HG03342 (cell line): Measurements from ENCODE around the gene NKX1-1.
"Not testable (repeated sequence)": the region's sequence is repeated elsewhere in the genome, so short reads cannot be mapped to it uniquely, and the experiment has no call there.

Source experiments
- ATAC-seq: cut with Tn5 transposase; IDR thresholded peaks from one replicate; pipeline ENCODE4 v1.9.1; 2021; ENCODE audit warnings: mild to moderate bottlenecking, moderate library complexity; ENCODE audit not compliant: unreplicated experiment

NKX1-1 gene

DNA sequence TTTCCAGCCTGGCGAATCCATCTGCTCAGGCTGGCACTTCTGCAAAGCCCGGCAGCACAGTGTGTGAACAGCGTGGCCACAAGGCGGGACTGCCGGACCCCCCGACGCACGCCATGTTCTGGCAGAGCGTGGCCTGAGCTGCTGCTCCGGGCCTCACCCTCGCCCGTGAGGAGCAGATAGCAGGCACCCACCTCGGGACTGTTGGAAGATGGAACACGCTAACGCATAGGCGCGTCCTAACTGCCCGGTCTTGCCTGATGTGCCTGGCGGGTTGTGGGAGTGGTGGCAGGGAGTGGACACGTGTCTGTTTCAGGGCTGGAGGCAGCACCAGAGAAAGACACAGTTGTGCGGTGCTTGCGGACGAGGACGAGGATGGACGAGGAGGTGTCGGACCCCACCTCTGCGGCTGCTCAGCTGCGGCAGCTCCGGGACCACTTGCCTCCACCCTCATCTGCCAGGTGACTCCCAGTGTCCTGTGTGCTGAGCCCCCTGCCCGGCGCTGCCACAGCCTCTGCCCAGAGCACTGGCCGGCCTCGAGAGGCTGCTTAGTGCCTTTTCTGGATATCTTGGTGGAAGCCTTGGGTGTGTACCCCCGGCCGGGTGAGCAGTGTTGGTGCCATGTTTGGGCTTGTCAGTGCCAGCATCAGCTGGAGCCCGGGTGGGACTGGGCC is 31.1 kb downstream of the NKX1-1 start:
- ATAC-seq: no peak

DNA sequence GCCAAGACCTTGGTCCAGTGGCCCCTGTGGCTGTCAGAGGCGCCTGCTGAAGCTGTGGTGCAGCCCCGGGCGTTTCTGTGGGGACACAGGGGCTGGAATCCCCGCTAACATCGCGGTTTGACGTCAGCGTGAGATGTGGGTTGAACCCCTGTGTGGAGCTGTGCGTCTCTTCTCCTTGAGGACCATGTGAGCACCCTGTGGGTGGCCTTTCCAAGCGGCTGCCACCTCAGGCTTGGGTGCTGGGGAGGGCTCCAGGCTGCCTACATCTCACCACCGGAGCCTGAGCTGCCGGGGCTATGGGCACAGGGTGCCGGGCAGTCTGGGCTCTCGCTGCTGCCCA is 31.6 kb downstream of the NKX1-1 start:
- no peak for ATAC-seq

- no peak for ATAC-seq
These were observed 32.1 kb downstream of the NKX1-1 start for GRCh38 chr4:1373892-1374705.

DNA sequence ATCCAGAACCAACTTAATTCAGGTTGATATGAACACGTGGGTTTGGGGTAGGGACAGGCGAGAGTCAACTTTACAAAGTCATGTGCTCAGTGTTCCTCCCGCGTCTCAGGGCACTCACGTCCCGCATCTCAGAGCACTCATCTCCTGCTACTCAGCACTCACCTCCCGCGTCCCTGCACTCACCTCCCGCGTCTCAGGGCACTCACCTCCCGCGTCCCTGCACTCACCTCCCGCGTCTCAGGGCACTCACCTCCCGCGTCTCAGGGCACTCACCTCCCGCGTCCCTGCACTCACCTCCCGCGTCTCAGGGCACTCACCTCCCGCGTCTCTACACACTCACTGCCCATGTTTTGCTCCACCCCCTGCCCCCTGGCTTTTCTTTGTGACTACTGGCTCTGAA is 33.7 kb downstream of the NKX1-1 start:
- ATAC-seq: not testable (repeated sequence)

GRCh38 chr4:1371176-1372165 is 34.8 kb downstream of the NKX1-1 start:
- no peak for ATAC-seq

GRCh38 chr4:1370321-1371124 is 35.7 kb downstream of the NKX1-1 start:
- ATAC-seq: no peak

- no peak for ATAC-seq
These were observed 36.7 kb downstream of the NKX1-1 start for GRCh38 chr4:1369479-1370079.

GRCh38 chr4:1369091-1369450 is 37.2 kb downstream of the NKX1-1 start:
- no peak for ATAC-seq

DNA sequence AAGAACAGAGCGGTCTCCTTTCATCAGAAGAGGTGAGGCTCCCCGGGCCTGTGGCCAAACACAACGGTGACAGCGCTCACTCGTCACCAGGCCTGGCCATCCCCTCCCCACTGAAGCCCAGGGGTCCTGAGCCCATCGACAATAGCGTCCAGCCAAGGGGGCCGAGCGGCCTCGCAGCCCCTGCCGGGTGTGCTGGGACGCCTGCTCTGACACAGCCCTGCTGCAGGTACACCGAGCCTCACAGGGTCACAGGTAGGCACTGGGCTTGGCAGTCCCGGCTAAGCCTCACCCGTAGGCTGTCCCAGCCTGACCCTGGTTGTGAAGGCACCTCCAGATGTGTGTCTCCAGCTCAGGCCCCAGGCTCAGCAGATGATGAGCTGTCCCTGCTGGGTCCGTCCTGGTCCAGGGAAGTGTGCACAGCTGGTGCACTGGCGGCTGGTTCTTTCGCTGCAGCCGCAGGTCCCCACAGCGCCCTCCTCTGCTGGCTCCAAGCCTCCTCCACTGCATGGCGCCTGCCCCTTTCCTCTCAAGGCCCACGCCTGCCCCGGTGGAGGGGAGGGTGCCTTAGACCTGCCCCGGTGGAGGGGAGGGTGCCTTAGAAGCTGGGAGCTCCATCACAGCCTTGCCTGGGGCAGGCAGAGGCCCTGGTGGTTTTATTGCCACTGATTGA is 37.7 kb downstream of the NKX1-1 start:
- no peak for ATAC-seq

DNA sequence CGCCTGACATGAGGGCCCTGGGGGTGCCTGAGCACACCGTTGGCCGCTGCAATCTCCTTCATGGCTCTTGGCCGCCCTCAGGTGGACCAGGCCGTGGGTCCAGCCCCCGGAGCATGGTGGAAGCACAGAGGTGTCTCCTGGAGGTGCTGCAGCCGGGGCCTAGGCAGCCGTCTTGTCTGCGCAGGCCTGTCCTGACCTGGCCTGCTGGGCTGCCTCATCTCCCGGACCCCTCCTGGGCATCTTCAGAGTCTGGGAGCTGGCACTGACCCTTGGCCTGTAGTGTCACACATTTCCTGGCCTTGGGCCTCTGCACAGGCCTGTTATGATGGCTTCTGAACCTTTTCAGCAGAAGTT is 38.3 kb downstream of the NKX1-1 start:
- no peak for ATAC-seq

DNA sequence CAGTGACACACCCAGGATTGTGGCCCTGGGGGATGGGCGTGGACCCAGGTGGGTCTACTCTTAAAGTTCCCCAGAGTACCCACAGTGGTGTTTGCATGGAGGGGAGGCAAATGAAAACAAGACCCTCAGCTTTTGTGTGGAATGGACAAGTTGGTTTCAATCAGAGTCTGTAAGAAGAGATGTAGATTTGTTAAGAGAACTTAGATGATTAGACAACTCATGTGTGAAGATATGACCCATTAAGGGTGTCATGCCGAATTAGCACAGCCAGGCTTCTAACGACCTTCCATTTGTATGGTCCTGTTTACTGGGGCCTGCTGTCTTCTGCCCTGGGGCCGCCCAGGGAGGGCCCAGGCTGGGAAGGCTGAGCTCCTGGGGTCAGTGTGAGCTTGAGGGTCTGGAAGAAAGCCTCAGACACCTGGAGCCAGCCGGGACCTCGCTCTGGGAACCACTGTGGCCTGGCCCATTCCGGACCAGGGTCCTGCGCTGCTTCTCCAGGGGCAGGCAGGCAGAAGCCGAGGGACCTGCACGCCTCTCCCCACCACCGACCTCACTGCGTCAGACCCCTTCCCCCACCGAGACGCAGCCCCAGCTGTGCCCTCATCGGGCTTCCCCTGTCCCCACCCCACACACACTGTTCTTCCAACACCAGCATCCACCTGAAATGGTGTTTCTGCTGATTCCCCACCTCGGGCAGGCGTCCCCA is 38.9 kb downstream of the NKX1-1 start:
- no peak for ATAC-seq

DNA sequence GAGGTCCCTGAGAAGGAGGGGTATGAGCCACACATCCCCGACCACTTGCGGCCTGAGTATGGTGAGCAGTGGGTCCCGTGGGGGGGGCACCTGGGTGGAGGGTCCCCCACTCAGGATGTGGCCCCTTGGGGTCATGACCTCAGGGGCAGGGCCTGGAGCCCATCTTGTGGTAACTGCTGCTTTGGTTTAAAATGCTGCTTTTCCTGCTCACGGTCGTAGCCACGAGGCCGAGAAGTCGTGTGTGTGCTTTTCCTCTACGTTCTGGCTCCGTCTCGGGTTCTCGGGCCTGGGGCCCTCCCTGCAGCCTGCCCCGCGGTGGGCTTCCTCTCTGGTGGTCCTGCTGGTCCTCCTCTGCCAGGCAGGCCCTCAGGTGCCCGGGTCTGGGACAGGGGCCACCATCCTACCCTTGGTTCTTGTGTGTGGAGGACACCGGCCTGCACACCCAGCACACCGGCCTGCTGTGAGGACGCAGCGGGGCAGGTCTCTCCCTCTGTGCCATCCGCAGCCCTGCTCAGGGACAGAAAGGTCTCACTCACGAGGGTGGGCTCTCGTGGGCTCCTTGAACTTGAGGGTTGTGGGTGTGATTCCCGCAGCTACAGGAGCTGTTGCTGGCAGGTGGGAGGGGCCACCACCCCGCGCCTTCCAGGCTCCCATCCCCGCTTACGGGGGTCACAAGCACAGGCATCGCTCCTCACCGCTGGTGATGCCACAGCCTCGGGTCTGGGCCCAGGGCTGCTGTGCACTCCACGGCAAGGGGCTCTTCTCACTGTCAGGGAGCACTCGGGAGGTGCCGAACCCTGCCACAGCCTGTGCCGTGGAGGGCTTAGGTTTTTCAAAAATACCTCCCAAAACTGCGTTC is 39.6 kb downstream of the NKX1-1 start:
- ATAC-seq: no peak

DNA sequence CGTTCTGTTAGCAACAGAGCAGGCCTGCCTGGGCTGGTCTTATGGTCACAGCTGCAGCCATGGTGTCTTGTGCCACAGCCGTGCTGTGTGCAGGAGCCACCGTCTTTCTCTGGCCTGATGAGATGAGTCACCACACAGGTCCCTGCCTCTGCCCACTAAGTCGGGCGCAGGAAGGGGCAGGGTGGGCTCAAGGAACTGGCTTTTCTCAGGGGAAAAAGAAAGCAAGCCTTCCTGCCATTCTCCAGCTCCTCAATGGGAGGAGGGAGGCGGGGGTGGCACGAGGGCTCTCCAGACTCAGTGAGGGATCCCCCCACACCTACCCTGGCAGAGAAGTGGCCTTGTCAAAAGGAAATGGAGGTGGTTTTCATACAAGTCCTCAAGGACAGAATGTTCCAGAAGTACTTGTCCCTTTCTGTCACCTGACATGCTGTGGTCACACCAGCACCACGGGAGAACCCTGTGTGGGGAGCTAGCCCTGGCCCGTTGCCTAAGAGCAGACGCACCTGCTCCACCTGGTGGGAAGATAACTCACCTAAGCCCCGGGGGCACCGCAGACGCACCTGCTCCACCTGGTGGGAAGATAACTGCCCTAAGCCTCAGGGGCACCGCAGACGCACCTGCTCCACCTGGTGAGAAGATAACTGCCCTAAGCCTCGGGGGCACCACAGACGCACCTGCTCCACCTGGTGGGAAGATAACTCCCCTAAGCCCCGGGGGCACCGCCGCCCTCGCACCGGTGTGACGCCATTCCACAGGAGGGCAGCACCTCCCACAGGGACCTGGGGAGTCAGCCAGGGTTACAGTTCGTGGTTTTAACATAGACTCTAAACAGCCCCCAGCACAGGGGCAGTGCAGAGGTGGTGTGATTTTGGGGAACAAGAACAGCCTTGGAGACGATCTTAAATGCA is 40.7 kb downstream of the NKX1-1 start:
- no peak for ATAC-seq

- ATAC-seq: no peak
These were observed 41.5 kb downstream of the NKX1-1 start for GRCh38 chr4:1364748-1365147.

DNA sequence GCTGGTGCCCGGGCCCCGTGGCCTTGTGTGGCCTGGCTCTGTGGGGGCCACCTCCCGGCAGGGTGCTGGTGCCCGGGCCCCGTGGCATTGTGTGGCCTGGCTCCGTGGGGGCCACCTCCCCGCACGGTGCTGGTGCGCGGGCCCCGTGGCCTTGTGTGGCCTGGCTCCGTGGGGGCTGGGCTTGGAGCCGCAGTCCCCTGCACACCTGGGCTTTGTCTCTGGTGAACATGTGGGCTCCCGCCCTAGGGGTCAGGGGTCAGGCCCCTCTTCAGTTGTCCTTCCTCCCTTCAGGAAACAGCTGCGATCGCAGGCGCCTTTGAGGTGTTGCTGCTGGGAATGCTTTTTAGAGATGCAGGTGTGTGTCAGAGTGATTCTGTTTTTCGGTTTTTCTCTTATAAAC is 42.0 kb downstream of the NKX1-1 start:
- no peak for ATAC-seq

DNA sequence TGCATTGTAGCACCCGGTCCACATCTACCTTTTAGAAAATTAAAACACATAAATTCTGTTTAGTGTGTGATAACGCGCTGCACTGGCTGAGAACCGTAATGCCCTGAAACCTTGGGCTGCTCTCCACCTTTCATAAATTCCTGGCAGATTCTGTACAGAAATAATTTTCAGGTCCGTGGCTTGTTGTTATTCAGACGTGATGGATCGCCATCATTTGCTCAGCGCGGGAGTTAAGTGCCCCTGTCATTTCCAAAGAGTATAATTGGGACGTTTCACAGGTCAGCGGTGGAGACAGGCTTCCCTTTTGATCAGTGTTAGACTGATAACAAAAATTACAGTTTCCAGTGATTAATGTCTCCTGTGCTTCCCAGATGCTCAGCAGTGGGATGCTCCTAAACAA is 42.7 kb downstream of the NKX1-1 start:
- ATAC-seq: no peak

DNA sequence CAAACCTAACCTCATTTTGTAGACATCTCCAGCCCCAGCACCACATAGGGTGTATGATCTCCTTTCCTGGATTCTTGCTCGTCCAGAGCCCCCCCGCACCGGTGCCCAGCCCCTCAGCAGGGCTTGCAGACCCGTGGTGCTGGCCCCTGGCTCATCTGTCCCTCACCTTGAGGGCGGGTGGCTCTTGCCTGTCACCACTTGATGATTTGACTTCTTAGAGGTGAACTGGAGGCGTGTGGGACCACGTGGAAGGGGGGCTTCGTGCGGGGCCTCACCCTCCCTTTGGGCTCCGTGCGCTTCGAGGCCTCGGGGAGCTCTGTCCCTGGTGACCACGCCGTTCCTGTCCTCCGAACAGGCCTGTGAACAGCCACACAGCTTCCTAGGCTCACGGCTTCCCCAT is 43.7 kb downstream of the NKX1-1 start:
- no peak for ATAC-seq
